Liver (tissue), 9 donors: ENCODE results near the gene RAG1. TPM values are rescaled to one million over a fixed set of nuclear protein-coding genes. Genes with fewer than 3 reads are reported as not detected.

Experiments
- DNase-seq: peaks from one replicate; pipeline ENCODE4 v3.0.0-alpha.2; 2017; ENCODE audit warnings: low spot score
- H3K27ac ChIP-seq, 2 donors: one replicate each; pipeline ENCODE4 v1.7.0; 2013; ENCODE audit warnings: inconsistent platforms in 2 of 2, low read length in 2 of 2, control low read depth in 1 of 2, low read depth in 1 of 2, mild to moderate bottlenecking in 1 of 2
- H3K27me3 ChIP-seq, 4 donors: one replicate each; pipeline versions ENCODE4 v1.6.1 to v1.7.0; 2013; ENCODE audit warnings: low read length in 3 of 4, inconsistent platforms in 1 of 4, mild to moderate bottlenecking in 1 of 4, moderate library complexity in 1 of 4; ENCODE audit not compliant: control insufficient read depth in 4 of 4, insufficient read depth in 4 of 4
- H3K36me3 ChIP-seq, 4 donors: one replicate each; pipeline versions ENCODE4 v1.6.1 to v1.7.0; 2013; ENCODE audit warnings: low read length in 3 of 4, mild to moderate bottlenecking in 3 of 4, low read depth in 1 of 4, moderate library complexity in 1 of 4; ENCODE audit not compliant: control insufficient read depth in 4 of 4, insufficient read depth in 3 of 4
- H3K4me1 ChIP-seq, 4 donors: one replicate each; pipeline versions ENCODE4 v1.6.1 to v1.7.0; 2013; ENCODE audit warnings: low read length in 3 of 4, mild to moderate bottlenecking in 3 of 4, moderate library complexity in 1 of 4; ENCODE audit not compliant: control insufficient read depth in 4 of 4, insufficient read depth in 4 of 4
- H3K4me3 ChIP-seq, 3 donors: one replicate each; pipeline versions ENCODE4 v1.6.1 to v1.7.0; 2013; ENCODE audit warnings: low read length in 3 of 3, control low read depth in 1 of 3, low read depth in 1 of 3, mild to moderate bottlenecking in 1 of 3
- H3K9ac ChIP-seq, 2 donors: one replicate each; pipeline ENCODE4 v1.7.0; 2013; ENCODE audit warnings: low read length in 2 of 2, mild to moderate bottlenecking in 2 of 2, moderate library complexity in 2 of 2, control low read depth in 1 of 2, low read depth in 1 of 2
- H3K9me3 ChIP-seq, 4 donors: one replicate each; pipeline versions ENCODE4 v1.6.1 to v1.7.0; 2013; ENCODE audit warnings: low read length in 3 of 4; ENCODE audit not compliant: control insufficient read depth in 4 of 4
- EGR1 ChIP-seq, 2 donors: IDR thresholded peaks; 2 replicates each; pipeline ENCODE4 v1.6.1; 2016 to 2018; ENCODE audit warnings: antibody characterized with exemption in 2 of 2, low read depth in 2 of 2
- FOXA1 ChIP-seq: IDR thresholded peaks from 2 replicates; pipeline ENCODE4 v1.6.1; 2016; ENCODE audit warnings: antibody characterized with exemption
- FOXA2 ChIP-seq: IDR thresholded peaks from 2 replicates; pipeline ENCODE4 v1.6.1; 2016; ENCODE audit warnings: antibody characterized with exemption
- GABPA ChIP-seq, 2 donors: IDR thresholded peaks in 1 of 2; conservative IDR thresholded peaks in 1 of 2; 2 replicates each; pipeline ENCODE4 v1.6.1; 2016; ENCODE audit warnings: antibody characterized with exemption in 2 of 2, mild to moderate bottlenecking in 1 of 2, moderate library complexity in 1 of 2
- HNF4A ChIP-seq, 2 donors: conservative IDR thresholded peaks; 2 replicates each; pipeline ENCODE4 v1.6.1; 2016; ENCODE audit warnings: antibody characterized with exemption in 2 of 2, mild to moderate bottlenecking in 2 of 2
- HNF4G ChIP-seq: IDR thresholded peaks from 2 replicates; pipeline ENCODE4 v1.6.1; 2016; ENCODE audit warnings: antibody characterized with exemption
- JUND ChIP-seq, 2 donors: IDR thresholded peaks; 2 replicates each; pipeline ENCODE4 v1.6.1; 2016; ENCODE audit warnings: antibody characterized with exemption in 2 of 2
- NR2F2 ChIP-seq: IDR thresholded peaks from 2 replicates; pipeline ENCODE4 v1.6.1; 2016; ENCODE audit warnings: antibody characterized with exemption
- RAD21 ChIP-seq, 2 donors: IDR thresholded peaks; 2 replicates each; pipeline ENCODE4 v1.6.1; 2016; ENCODE audit warnings: antibody characterized with exemption in 2 of 2, mild to moderate bottlenecking in 2 of 2
- RXRA ChIP-seq, 2 donors: IDR thresholded peaks; 2 replicates each; pipeline ENCODE4 v1.6.1; 2017 to 2018; ENCODE audit warnings: antibody characterized with exemption in 2 of 2, mild to moderate bottlenecking in 1 of 2
- SP1 ChIP-seq: IDR thresholded peaks from 2 replicates; pipeline ENCODE4 v1.6.1; 2018; ENCODE audit warnings: antibody characterized with exemption, mild to moderate bottlenecking
- TAF1 ChIP-seq: conservative IDR thresholded peaks from 2 replicates; pipeline ENCODE4 v1.6.1; 2016; ENCODE audit warnings: antibody characterized with exemption, mild to moderate bottlenecking
- YY1 ChIP-seq: IDR thresholded peaks from 2 replicates; pipeline ENCODE4 v1.6.1; 2016; ENCODE audit warnings: antibody characterized with exemption, mild to moderate bottlenecking
- WGBS: extraction: QIAGEN DNeasy Blood & Tissue Kit; methylation state at CpG from one replicate; pipeline ENCODE4 v1.1.7; 2013; 5-methylcytosine and 5-hydroxymethylcytosine counted together
- polyA plus RNA-seq, 2 donors: library from polyadenylated mRNA; stranded (reverse) in 1 of 2; unstranded in 1 of 2; fragments of 200-250 nt in 1 of 2; fragments of >200 nt in 1 of 2; fragmentation: Nextera tagmentation in 1 of 2; extraction: Ambion mirVana in 1 of 2; gene quantifications; one replicate each; pipeline versions ENCODE4 v1.2.1 to v1.2.3, GENCODE V29; 2013 to 2015
- total RNA-seq, 2 donors: library from RNA; depleted of rRNA; stranded (reverse); fragments of >200 nt; gene quantifications; one replicate each; pipeline ENCODE4 v1.2.3, GENCODE V29; 2014
- TF ChIP-seq, protein P1 (sequence below): IDR thresholded peaks from 2 replicates; pipeline ENCODE4 v1.6.1; 2016; ENCODE audit warnings: antibody characterized with exemption, mild to moderate bottlenecking
- TF ChIP-seq, protein P2 (sequence below): IDR thresholded peaks from 2 replicates; pipeline ENCODE4 v1.6.1; 2016; ENCODE audit warnings: antibody characterized with exemption
- TF ChIP-seq, protein P3 (sequence below): IDR thresholded peaks from 2 replicates; pipeline ENCODE4 v1.6.1; 2016; ENCODE audit warnings: antibody characterized with exemption
- TF ChIP-seq, protein P4 (sequence below): IDR thresholded peaks from 2 replicates; pipeline ENCODE4 v1.6.1; 2016; ENCODE audit warnings: antibody characterized with exemption
- TF ChIP-seq, protein P5 (sequence below): fragments of 150-350 bp; IDR thresholded peaks from 2 replicates; pipeline ENCODE4 v1.5.1; 2017; ENCODE audit warnings: improper control_type of control experiment, low read depth, low read length; ENCODE audit not compliant: missing input control
- donor health status: healthy.
- donor health status: healthy.
- donor health status: healthy.
- donor health status: healthy.
- donor health status: healthy.

The RAG1 gene
- total RNA-seq (1 to 10 TPM; 1.0 to 4.3 TPM), polyA plus RNA-seq (under 1 TPM; 0.43 to 0.85 TPM)

DNA sequence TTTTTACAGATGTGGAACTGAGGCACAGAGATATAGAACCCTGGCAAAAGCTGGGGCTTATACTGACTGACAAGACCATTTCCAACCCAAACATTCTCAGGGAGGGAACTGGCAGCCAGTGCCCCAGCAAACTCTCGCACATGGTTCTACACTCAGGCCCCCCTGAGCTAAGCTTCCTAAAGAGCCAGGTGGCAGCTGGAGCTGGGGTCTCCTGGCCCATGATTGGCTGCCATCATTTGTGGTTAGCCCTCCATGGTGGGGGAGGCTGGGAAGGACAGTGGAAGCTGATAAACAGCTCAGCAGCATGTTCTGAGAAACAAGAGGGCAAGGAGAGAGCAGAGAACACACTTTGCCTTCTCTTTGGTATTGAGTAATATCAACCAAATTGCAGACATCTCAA lies at the start of gene RAG1:
Gene RAG1, plus strand, starts transcription at position 314 of the 400 bp plus-strand sequence. CDS start 5,298 bp downstream, outside the sequence.
- TF ChIP-seq RXRA (IDR thresholded peaks at IDR 0.05) (no peak), YY1 (no peak), NR2F2 (no peak), GABPA (IDR thresholded peaks at IDR 0.05 in 1 of 2, conservative IDR thresholded peaks at IDR 0.05 in 1 of 2) (no peak), RAD21 (IDR thresholded peaks at IDR 0.05) (no peak), FOXA1 (no peak), HNF4G (no peak), HNF4A (conservative IDR thresholded peaks at IDR 0.05) (no peak), SP1 (no peak), JUND (IDR thresholded peaks at IDR 0.05) (no peak), EGR1 (IDR thresholded peaks at IDR 0.05; ENCODE audit: low read depth in 2 of 2) (no peak)
- TF ChIP-seq, protein P1, sequence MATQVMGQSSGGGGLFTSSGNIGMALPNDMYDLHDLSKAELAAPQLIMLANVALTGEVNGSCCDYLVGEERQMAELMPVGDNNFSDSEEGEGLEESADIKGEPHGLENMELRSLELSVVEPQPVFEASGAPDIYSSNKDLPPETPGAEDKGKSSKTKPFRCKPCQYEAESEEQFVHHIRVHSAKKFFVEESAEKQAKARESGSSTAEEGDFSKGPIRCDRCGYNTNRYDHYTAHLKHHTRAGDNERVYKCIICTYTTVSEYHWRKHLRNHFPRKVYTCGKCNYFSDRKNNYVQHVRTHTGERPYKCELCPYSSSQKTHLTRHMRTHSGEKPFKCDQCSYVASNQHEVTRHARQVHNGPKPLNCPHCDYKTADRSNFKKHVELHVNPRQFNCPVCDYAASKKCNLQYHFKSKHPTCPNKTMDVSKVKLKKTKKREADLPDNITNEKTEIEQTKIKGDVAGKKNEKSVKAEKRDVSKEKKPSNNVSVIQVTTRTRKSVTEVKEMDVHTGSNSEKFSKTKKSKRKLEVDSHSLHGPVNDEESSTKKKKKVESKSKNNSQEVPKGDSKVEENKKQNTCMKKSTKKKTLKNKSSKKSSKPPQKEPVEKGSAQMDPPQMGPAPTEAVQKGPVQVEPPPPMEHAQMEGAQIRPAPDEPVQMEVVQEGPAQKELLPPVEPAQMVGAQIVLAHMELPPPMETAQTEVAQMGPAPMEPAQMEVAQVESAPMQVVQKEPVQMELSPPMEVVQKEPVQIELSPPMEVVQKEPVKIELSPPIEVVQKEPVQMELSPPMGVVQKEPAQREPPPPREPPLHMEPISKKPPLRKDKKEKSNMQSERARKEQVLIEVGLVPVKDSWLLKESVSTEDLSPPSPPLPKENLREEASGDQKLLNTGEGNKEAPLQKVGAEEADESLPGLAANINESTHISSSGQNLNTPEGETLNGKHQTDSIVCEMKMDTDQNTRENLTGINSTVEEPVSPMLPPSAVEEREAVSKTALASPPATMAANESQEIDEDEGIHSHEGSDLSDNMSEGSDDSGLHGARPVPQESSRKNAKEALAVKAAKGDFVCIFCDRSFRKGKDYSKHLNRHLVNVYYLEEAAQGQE, result no peak
- TF ChIP-seq, protein P2, sequence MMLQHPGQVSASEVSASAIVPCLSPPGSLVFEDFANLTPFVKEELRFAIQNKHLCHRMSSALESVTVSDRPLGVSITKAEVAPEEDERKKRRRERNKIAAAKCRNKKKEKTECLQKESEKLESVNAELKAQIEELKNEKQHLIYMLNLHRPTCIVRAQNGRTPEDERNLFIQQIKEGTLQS, result no peak
- TF ChIP-seq, protein P3, sequence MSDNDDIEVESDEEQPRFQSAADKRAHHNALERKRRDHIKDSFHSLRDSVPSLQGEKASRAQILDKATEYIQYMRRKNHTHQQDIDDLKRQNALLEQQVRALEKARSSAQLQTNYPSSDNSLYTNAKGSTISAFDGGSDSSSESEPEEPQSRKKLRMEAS, result no peak
- TF ChIP-seq, protein P4, sequence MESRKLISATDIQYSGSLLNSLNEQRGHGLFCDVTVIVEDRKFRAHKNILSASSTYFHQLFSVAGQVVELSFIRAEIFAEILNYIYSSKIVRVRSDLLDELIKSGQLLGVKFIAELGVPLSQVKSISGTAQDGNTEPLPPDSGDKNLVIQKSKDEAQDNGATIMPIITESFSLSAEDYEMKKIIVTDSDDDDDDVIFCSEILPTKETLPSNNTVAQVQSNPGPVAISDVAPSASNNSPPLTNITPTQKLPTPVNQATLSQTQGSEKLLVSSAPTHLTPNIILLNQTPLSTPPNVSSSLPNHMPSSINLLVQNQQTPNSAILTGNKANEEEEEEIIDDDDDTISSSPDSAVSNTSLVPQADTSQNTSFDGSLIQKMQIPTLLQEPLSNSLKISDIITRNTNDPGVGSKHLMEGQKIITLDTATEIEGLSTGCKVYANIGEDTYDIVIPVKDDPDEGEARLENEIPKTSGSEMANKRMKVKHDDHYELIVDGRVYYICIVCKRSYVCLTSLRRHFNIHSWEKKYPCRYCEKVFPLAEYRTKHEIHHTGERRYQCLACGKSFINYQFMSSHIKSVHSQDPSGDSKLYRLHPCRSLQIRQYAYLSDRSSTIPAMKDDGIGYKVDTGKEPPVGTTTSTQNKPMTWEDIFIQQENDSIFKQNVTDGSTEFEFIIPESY, result no peak
- TF ChIP-seq, protein P5, sequence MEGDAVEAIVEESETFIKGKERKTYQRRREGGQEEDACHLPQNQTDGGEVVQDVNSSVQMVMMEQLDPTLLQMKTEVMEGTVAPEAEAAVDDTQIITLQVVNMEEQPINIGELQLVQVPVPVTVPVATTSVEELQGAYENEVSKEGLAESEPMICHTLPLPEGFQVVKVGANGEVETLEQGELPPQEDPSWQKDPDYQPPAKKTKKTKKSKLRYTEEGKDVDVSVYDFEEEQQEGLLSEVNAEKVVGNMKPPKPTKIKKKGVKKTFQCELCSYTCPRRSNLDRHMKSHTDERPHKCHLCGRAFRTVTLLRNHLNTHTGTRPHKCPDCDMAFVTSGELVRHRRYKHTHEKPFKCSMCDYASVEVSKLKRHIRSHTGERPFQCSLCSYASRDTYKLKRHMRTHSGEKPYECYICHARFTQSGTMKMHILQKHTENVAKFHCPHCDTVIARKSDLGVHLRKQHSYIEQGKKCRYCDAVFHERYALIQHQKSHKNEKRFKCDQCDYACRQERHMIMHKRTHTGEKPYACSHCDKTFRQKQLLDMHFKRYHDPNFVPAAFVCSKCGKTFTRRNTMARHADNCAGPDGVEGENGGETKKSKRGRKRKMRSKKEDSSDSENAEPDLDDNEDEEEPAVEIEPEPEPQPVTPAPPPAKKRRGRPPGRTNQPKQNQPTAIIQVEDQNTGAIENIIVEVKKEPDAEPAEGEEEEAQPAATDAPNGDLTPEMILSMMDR, result no peak
- Histone ChIP-seq H3K9ac (no peak within 1 kb of the TSS), H3K27ac (no peak within 1 kb of the TSS), H3K4me1 (no peaks in the 10 kb centered on the region), H3K36me3 (no peaks in the 10 kb centered on the region), H3K9me3 (no peaks in the 10 kb centered on the region), H3K27me3 (no peaks in the 10 kb centered on the region), H3K4me3 (no peak within 1 kb of the TSS)
- 95% methylated on average over 1 of the region's 1 CpG for WGBS
- DNase-seq, result no peak

DNA sequence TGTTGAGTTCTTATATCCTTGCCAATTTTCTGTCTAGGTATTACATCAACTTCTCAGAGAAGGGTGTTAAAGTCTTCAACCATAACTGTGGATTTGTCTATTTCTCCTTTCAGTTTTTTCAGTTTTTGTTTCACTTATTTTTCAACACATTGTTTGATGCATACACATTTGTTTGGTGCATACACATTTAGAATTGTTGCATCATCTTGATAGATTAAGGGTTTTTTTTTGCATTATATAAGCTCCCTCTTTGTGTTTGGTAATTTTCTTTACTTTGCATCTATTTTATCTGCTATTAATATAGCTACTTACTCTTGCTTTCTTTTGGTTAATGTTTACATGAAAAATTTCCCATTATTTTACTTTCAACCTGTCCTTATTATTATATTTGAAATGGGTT lies 37.0 kb upstream of the RAG1 start:
- TF ChIP-seq JUND (IDR thresholded peaks at IDR 0.05) (no peak), NR2F2 (no peak), TAF1 (no peak), RXRA (IDR thresholded peaks at IDR 0.05) (no peak), GABPA (IDR thresholded peaks at IDR 0.05 in 1 of 2, conservative IDR thresholded peaks at IDR 0.05 in 1 of 2) (no peak), RAD21 (IDR thresholded peaks at IDR 0.05) (no peak), HNF4G (no peak), FOXA2 (no peak), HNF4A (conservative IDR thresholded peaks at IDR 0.05) (no peak)
- TF ChIP-seq, protein P4, result no peak
- TF ChIP-seq, protein P2, result no peak
- TF ChIP-seq, protein P3, result no peak
- TF ChIP-seq, protein P5, result no peak
- Histone ChIP-seq H3K9ac (no peak overlapping the region), H3K27me3 (no peaks in the 10 kb centered on the region), H3K9me3 (no peaks in the 10 kb centered on the region), H3K27ac (no peak overlapping the region), H3K36me3 (no peaks in the 10 kb centered on the region), H3K4me3 (no peak overlapping the region), H3K4me1 (no peaks in the 10 kb centered on the region)
- DNase-seq, result no peak
